DMS114 treated with DMSO at 0.1 percent for 48 hours (cell line): ENCODE results near the gene PANK1.
"Not testable (repeated sequence)": the region's sequence is repeated elsewhere in the genome, so short reads cannot be mapped to it uniquely, and the experiment has no call there.

Experiments used
- DNase-seq: peaks from one replicate; lab custom pipeline; 2025; ENCODE audit not compliant: unreplicated experiment; lab: John Stamatoyannopoulos, UW

PANK1 gene

GRCh38 chr10:89575031-89575430 lies 70.0 kb downstream of the PANK1 start:
- no peak for DNase-seq

- DNase-seq = no peak
Observed at GRCh38 chr10:89574368-89574767, 70.7 kb downstream of the PANK1 start.

GRCh38 chr10:89567576-89568245 lies 77.3 kb downstream of the PANK1 start:
- DNase-seq = no peak

- DNase-seq = no peak
Observed at GRCh38 chr10:89566992-89567391, 78.0 kb downstream of the PANK1 start.

GRCh38 chr10:89566095-89566950 lies 78.7 kb downstream of the PANK1 start:
- no peak for DNase-seq

GRCh38 chr10:89565180-89565579 lies 79.9 kb downstream of the PANK1 start:
- DNase-seq = no peak

GRCh38 chr10:89563861-89564478 lies 81.1 kb downstream of the PANK1 start:
- DNase-seq = peak; percentile 54

GRCh38 chr10:89563311-89563710 lies 81.7 kb downstream of the PANK1 start:
- no peak for DNase-seq

- DNase-seq = no peak
Observed at GRCh38 chr10:89556600-89556999, 88.4 kb downstream of the PANK1 start.

- DNase-seq = no peak
Observed at GRCh38 chr10:89555688-89556445, 89.2 kb downstream of the PANK1 start.

- DNase-seq = no peak
Observed at GRCh38 chr10:89554433-89554832, 90.6 kb downstream of the PANK1 start.

GRCh38 chr10:89553064-89553734 lies 91.8 kb downstream of the PANK1 start:
- DNase-seq = no peak

GRCh38 chr10:89552213-89552612 lies 92.8 kb downstream of the PANK1 start:
- no peak for DNase-seq

GRCh38 chr10:89550509-89550908 lies 94.5 kb downstream of the PANK1 start:
- DNase-seq = no peak

GRCh38 chr10:89549510-89549909 lies 95.5 kb downstream of the PANK1 start:
- DNase-seq = no peak

- no peak for DNase-seq
Observed at GRCh38 chr10:89548673-89549072, 96.4 kb downstream of the PANK1 start.

GRCh38 chr10:89547853-89548513 lies 97.1 kb downstream of the PANK1 start:
- DNase-seq = no peak

GRCh38 chr10:89546651-89547050 lies 98.4 kb downstream of the PANK1 start:
- DNase-seq = not testable (repeated sequence)

- DNase-seq = no peak
Observed at GRCh38 chr10:89543841-89544240, 101.2 kb downstream of the PANK1 start.

GRCh38 chr10:89540420-89540949 lies 104.6 kb downstream of the PANK1 start:
- DNase-seq = no peak
